ENCODE measurements around the gene CD69.

GRCh38 chr12:9756706-9757105, 4.0 kb downstream of the CD69 start:
- TF ChIP-seq EZH2 (IDR thresholded peaks at IDR 0.05; ENCODE audit: borderline replicate concordance, low read length) (no peak), CTCF (conservative IDR thresholded peaks at IDR 0.05 in 1 of 2, IDR thresholded peaks at IDR 0.05 in 1 of 2; ENCODE audit: extremely low read depth in 1 of 2, insufficient read depth in 1 of 2, low read depth in 1 of 2, low read length in 2 of 2) (no peak)
